GM23338 (cell line): Measurements from ENCODE around the gene ZNF148. TPM values are rescaled to one million over a fixed set of nuclear protein-coding genes. Genes with fewer than 3 reads are reported as not detected.

Experiments
- ATAC-seq: fragments of 200-7000 bp; cut with Tn5 transposase; 3 replicates; pipeline ENCODE4 v1.9.1; 2020
- DNase-seq: peaks from one replicate; pipeline ENCODE4 v3.0.0-alpha.2; 2015; ENCODE audit warnings: low spot score
- H2AFZ ChIP-seq: fragments of 200-600 bp; sonication (generic); 2 replicates; pipeline ENCODE4 v1.8.0; 2016; ENCODE audit warnings: antibody characterized with exemption, mild to moderate bottlenecking, moderate library complexity
- H3F3A ChIP-seq: fragments of 200-600 bp; sonication (generic); replicated peaks from 2 replicates; pipeline ENCODE4 v1.8.0; 2017; ENCODE audit warnings: antibody characterized with exemption, mixed run types, low read depth
- H3K27ac ChIP-seq: fragments of 200-600 bp; sonication (generic); 2 replicates; pipeline ENCODE4 v1.6.1; 2016; ENCODE audit warnings: low read depth
- H3K27me3 ChIP-seq: fragments of 200-600 bp; sonication (generic); 2 replicates; pipeline ENCODE4 v1.8.0; 2016; ENCODE audit warnings: mild to moderate bottlenecking, mixed run types, moderate library complexity; ENCODE audit not compliant: insufficient read depth
- H3K36me3 ChIP-seq: fragments of 200-600 bp; sonication (generic); 2 replicates; pipeline ENCODE4 v1.8.0; 2016; ENCODE audit warnings: mild to moderate bottlenecking; ENCODE audit not compliant: insufficient read depth
- H3K4me1 ChIP-seq: fragments of 200-600 bp; sonication (generic); 2 replicates; pipeline ENCODE4 v1.8.0; 2016; ENCODE audit warnings: mild to moderate bottlenecking, moderate library complexity; ENCODE audit not compliant: insufficient read depth
- H3K4me2 ChIP-seq: fragments of 200-600 bp; sonication (generic); 2 replicates; pipeline ENCODE4 v1.7.1; 2017; ENCODE audit warnings: mixed run types
- H3K4me3 ChIP-seq: fragments of 200-600 bp; sonication (generic); 2 replicates; pipeline ENCODE4 v1.6.1; 2016; ENCODE audit warnings: mixed run types
- H3K79me2 ChIP-seq: fragments of 200-600 bp; sonication (generic); replicated peaks from 2 replicates; pipeline ENCODE4 v1.8.0; 2017; ENCODE audit warnings: mild to moderate bottlenecking; ENCODE audit not compliant: insufficient read depth
- H3K9me2 ChIP-seq: fragments of 200-600 bp; sonication (generic); 2 replicates; pipeline ENCODE4 v1.8.0; 2017; ENCODE audit not compliant: insufficient read depth
- H4K20me1 ChIP-seq: fragments of 200-600 bp; sonication (generic); replicated peaks from 2 replicates; pipeline ENCODE4 v1.8.0; 2017; ENCODE audit warnings: mild to moderate bottlenecking; ENCODE audit not compliant: insufficient read depth
- H3K27ac Mint-ChIP-seq: 2 replicates; pipeline ENCODE4 v1.8.0; 2020; ENCODE audit warnings: inconsistent platforms, mild to moderate bottlenecking, moderate library complexity, mixed read lengths
- H3K27me3 Mint-ChIP-seq: 3 replicates; pipeline ENCODE4 v1.8.0; 2022; ENCODE audit warnings: low read depth, mild to moderate bottlenecking, moderate library complexity, mixed read lengths, inconsistent platforms; ENCODE audit not compliant: insufficient read depth, poor library complexity
- H3K36me3 Mint-ChIP-seq: 3 replicates; pipeline ENCODE4 v1.8.0; 2021; ENCODE audit warnings: low read depth, mild to moderate bottlenecking, inconsistent platforms, moderate library complexity, mixed read lengths
- H3K4me1 Mint-ChIP-seq: 3 replicates; pipeline ENCODE4 v1.8.0; 2020; ENCODE audit warnings: mild to moderate bottlenecking, inconsistent platforms, mixed read lengths
- H3K4me3 Mint-ChIP-seq: 3 replicates; pipeline ENCODE4 v1.8.0; 2021; ENCODE audit warnings: moderate library complexity, mild to moderate bottlenecking, inconsistent platforms, mixed read lengths
- H3K9me3 Mint-ChIP-seq: 3 replicates; pipeline ENCODE4 v1.8.0; 2020; ENCODE audit warnings: moderate library complexity, mild to moderate bottlenecking, inconsistent platforms, mixed read lengths
- CREB1 ChIP-seq: fragments of 250-450 bp; sonication (Bioruptor Pico); IDR thresholded peaks from 2 replicates; pipeline ENCODE4 v1.5.0; 2020; ENCODE audit warnings: low read depth, mild to moderate bottlenecking, moderate library complexity
- EZH2 ChIP-seq: fragments of 200-600 bp; sonication (generic); IDR thresholded peaks from one replicate; pipeline ENCODE4 v1.8.0; 2017; ENCODE audit warnings: antibody characterized with exemption, mild to moderate bottlenecking, low read depth; ENCODE audit not compliant: unreplicated experiment
- EZH2phosphoT487 ChIP-seq: fragments of 200-600 bp; sonication (generic); IDR thresholded peaks from one replicate; pipeline ENCODE4 v1.8.1; 2018; ENCODE audit warnings: antibody characterized with exemption; ENCODE audit not compliant: unreplicated experiment
- JUNB ChIP-seq: IDR thresholded peaks from one replicate; pipeline ENCODE4 v1.6.1; 2016; ENCODE audit warnings: antibody characterized with exemption; ENCODE audit not compliant: unreplicated experiment
- NANOG ChIP-seq: IDR thresholded peaks from 2 replicates; pipeline ENCODE4 v1.6.1; 2016; ENCODE audit warnings: antibody characterized with exemption, borderline replicate concordance
- POLR2AphosphoS5 ChIP-seq: IDR thresholded peaks from 2 replicates; pipeline ENCODE4 v1.6.1; 2016; ENCODE audit warnings: antibody characterized with exemption, low read depth
- STAT1 ChIP-seq: IDR thresholded peaks from one replicate; pipeline ENCODE4 v1.6.1; 2016; ENCODE audit warnings: antibody characterized with exemption; ENCODE audit not compliant: unreplicated experiment
- ZNF114 ChIP-seq: fragments of 250-450 bp; sonication (Bioruptor Pico); IDR thresholded peaks from 2 replicates; pipeline ENCODE4 v1.5.0; 2020; ENCODE audit warnings: mild to moderate bottlenecking, moderate library complexity
- ZNF331 ChIP-seq: fragments of 250-450 bp; sonication (Bioruptor Pico); IDR thresholded peaks from 2 replicates; pipeline ENCODE4 v1.5.0; 2020; ENCODE audit warnings: low read depth, mild to moderate bottlenecking, moderate library complexity
- polyA plus RNA-seq: library from polyadenylated mRNA; unstranded; fragments of >200 nt; fragmentation: Nextera tagmentation; extraction: Ambion mirVana; gene quantifications from 2 replicates; pipeline ENCODE4 v1.2.1, GENCODE V29; 2016
- total RNA-seq: library from RNA; depleted of rRNA; stranded (reverse); fragments of >200 nt; shearing (Covaris generic); gene quantifications from 2 replicates; pipeline ENCODE4 v1.2.3, GENCODE V29; 2014
- TF ChIP-seq, protein P1 (sequence below), 2 experiments: fragments of 200-600 bp in 1 of 2; sonication (generic) in 1 of 2; conservative IDR thresholded peaks; 2 replicates each; pipeline versions ENCODE4 v1.5.1 to v1.6.1; 2016 to 2017; ENCODE audit warnings: antibody characterized with exemption in 2 of 2, low read depth in 2 of 2, mild to moderate bottlenecking in 2 of 2, moderate library complexity in 1 of 2
- TF ChIP-seq, protein P2 (sequence below): IDR thresholded peaks from 2 replicates; pipeline ENCODE4 v1.6.1; 2016; ENCODE audit warnings: antibody characterized with exemption
- TF ChIP-seq, protein P3 (sequence below): fragments of 250-450 bp; sonication (Bioruptor Pico); IDR thresholded peaks from 2 replicates; pipeline ENCODE4 v1.5.0; 2020; ENCODE audit warnings: mild to moderate bottlenecking, moderate library complexity

ZNF148 gene
- total and polyA plus RNA-seq, 2 experiments from 2014 or later = 13.9 to 16.9 TPM

DNA sequence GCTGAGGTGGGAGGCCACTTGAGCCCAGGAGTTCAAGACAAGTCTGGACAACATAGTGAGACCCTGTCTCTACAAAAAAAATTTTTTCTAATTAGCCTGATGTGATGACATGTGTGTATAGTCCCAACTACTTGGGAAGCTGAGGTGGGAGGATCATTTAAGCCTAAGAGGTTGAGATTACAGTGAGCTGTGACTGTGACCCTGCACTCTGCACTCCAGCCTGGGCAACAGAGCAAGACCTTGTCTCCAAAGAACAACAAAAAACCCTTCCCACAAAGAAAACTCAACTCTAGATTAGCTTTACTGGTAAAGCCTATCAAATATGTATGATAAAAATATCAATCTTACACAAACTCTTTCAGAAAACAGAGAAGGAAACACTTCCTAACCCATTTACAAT lies 68.5 kb downstream of the ZNF148 start:
- no peak overlapping the region for H3K27ac Mint-ChIP-seq
- no peaks in the 10 kb centered on the region for H3K9me2 ChIP-seq
- H3K4me2 ChIP-seq = no peak overlapping the region
- H3K4me3 ChIP-seq = no peak overlapping the region
- H2AFZ ChIP-seq = no peak overlapping the region
- no peaks in the 10 kb centered on the region for H3F3A ChIP-seq
- TF ChIP-seq, protein P1, sequence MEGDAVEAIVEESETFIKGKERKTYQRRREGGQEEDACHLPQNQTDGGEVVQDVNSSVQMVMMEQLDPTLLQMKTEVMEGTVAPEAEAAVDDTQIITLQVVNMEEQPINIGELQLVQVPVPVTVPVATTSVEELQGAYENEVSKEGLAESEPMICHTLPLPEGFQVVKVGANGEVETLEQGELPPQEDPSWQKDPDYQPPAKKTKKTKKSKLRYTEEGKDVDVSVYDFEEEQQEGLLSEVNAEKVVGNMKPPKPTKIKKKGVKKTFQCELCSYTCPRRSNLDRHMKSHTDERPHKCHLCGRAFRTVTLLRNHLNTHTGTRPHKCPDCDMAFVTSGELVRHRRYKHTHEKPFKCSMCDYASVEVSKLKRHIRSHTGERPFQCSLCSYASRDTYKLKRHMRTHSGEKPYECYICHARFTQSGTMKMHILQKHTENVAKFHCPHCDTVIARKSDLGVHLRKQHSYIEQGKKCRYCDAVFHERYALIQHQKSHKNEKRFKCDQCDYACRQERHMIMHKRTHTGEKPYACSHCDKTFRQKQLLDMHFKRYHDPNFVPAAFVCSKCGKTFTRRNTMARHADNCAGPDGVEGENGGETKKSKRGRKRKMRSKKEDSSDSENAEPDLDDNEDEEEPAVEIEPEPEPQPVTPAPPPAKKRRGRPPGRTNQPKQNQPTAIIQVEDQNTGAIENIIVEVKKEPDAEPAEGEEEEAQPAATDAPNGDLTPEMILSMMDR (conservative IDR thresholded peaks at IDR 0.05; ENCODE audit: low read depth in 2 of 2) = no peak
- TF ChIP-seq EZH2phosphoT487 = no peak
- TF ChIP-seq STAT1 = no peak
- no peak for TF ChIP-seq EZH2
- no peak for TF ChIP-seq JUNB
- no peak for TF ChIP-seq NANOG
- TF ChIP-seq ZNF331 (CRISPR knock-in tag) = no peak
- TF ChIP-seq, protein P2, sequence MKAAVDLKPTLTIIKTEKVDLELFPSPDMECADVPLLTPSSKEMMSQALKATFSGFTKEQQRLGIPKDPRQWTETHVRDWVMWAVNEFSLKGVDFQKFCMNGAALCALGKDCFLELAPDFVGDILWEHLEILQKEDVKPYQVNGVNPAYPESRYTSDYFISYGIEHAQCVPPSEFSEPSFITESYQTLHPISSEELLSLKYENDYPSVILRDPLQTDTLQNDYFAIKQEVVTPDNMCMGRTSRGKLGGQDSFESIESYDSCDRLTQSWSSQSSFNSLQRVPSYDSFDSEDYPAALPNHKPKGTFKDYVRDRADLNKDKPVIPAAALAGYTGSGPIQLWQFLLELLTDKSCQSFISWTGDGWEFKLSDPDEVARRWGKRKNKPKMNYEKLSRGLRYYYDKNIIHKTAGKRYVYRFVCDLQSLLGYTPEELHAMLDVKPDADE = no peak
- no peak for TF ChIP-seq POLR2AphosphoS5
- no peak for TF ChIP-seq CREB1 (CRISPR knock-in tag)
- TF ChIP-seq, protein P3, sequence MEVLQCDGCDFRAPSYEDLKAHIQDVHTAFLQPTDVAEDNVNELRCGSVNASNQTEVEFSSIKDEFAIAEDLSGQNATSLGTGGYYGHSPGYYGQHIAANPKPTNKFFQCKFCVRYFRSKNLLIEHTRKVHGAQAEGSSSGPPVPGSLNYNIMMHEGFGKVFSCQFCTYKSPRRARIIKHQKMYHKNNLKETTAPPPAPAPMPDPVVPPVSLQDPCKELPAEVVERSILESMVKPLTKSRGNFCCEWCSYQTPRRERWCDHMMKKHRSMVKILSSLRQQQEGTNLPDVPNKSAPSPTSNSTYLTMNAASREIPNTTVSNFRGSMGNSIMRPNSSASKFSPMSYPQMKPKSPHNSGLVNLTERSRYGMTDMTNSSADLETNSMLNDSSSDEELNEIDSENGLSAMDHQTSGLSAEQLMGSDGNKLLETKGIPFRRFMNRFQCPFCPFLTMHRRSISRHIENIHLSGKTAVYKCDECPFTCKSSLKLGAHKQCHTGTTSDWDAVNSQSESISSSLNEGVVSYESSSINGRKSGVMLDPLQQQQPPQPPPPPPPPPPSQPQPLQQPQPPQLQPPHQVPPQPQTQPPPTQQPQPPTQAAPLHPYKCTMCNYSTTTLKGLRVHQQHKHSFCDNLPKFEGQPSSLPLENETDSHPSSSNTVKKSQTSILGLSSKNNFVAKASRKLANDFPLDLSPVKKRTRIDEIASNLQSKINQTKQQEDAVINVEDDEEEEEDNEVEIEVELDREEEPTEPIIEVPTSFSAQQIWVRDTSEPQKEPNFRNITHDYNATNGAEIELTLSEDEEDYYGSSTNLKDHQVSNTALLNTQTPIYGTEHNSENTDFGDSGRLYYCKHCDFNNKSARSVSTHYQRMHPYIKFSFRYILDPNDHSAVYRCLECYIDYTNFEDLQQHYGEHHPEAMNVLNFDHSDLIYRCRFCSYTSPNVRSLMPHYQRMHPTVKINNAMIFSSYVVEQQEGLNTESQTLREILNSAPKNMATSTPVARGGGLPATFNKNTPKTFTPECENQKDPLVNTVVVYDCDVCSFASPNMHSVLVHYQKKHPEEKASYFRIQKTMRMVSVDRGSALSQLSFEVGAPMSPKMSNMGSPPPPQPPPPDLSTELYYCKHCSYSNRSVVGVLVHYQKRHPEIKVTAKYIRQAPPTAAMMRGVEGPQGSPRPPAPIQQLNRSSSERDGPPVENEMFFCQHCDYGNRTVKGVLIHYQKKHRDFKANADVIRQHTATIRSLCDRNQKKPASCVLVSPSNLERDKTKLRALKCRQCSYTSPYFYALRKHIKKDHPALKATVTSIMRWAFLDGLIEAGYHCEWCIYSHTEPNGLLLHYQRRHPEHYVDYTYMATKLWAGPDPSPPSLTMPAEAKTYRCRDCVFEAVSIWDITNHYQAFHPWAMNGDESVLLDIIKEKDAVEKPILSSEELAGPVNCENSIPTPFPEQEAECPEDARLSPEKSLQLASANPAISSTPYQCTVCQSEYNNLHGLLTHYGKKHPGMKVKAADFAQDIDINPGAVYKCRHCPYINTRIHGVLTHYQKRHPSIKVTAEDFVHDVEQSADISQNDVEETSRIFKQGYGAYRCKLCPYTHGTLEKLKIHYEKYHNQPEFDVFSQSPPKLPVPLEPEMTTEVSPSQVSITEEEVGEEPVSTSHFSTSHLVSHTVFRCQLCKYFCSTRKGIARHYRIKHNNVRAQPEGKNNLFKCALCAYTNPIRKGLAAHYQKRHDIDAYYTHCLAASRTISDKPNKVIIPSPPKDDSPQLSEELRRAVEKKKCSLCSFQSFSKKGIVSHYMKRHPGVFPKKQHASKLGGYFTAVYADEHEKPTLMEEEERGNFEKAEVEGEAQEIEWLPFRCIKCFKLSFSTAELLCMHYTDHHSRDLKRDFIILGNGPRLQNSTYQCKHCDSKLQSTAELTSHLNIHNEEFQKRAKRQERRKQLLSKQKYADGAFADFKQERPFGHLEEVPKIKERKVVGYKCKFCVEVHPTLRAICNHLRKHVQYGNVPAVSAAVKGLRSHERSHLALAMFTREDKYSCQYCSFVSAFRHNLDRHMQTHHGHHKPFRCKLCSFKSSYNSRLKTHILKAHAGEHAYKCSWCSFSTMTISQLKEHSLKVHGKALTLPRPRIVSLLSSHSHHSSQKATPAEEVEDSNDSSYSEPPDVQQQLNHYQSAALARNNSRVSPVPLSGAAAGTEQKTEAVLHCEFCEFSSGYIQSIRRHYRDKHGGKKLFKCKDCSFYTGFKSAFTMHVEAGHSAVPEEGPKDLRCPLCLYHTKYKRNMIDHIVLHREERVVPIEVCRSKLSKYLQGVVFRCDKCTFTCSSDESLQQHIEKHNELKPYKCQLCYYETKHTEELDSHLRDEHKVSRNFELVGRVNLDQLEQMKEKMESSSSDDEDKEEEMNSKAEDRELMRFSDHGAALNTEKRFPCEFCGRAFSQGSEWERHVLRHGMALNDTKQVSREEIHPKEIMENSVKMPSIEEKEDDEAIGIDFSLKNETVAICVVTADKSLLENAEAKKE (CRISPR knock-in tag) = no peak
- no peak for TF ChIP-seq ZNF114 (CRISPR knock-in tag)
- H3K4me1 Mint-ChIP-seq = no peaks in the 10 kb centered on the region; the same call in 2 of the 3 replicates
- peaks cover 3% of the 10 kb centered on the region; the same call in 1 of the 3 replicates for H3K36me3 Mint-ChIP-seq
- DNase-seq (no peak), ATAC-seq (no peak)
- no peak overlapping the region for H3K27ac ChIP-seq
- H4K20me1 ChIP-seq = peaks cover 16% of the 10 kb centered on the region; the same call in 1 of the 2 replicates
- no peaks in the 10 kb centered on the region for H3K36me3 ChIP-seq
- peaks cover 7% of the 10 kb centered on the region for H3K27me3 Mint-ChIP-seq
- H3K4me1 ChIP-seq = no peaks in the 10 kb centered on the region
- no peaks in the 10 kb centered on the region for H3K27me3 ChIP-seq
- H3K9me3 Mint-ChIP-seq = no peaks in the 10 kb centered on the region
- H3K4me3 Mint-ChIP-seq = no peak overlapping the region
- peaks cover 59% of the 10 kb centered on the region for H3K79me2 ChIP-seq
